AG20443 (cell line): ENCODE results near the gene SEC22C.
"Not testable (repeated sequence)": the region's sequence is repeated elsewhere in the genome, so short reads cannot be mapped to it uniquely, and the experiment has no call there.

Experiments used
- DNase-seq: peaks from one replicate; pipeline ENCODE4 v3.0.0; 2012; ENCODE audit warnings: low spot score, mixed read lengths

SEC22C gene

DNA sequence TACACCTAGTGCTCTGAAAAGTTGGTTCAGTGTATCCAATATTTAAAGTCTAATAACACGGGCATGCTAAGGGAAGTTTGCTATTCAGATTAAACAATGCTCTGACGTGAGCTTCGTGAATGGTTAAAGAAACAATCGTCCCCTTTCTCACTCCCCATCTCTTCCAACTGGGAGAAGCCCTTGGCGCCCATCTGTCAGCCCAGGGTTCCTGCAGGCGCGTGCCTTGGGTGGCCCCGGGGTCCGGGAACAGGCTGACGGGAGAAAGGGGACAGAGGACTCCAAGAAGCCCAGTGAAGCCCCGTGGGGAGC is 413 bp downstream of the SEC22C start:
- no peak for DNase-seq

DNA sequence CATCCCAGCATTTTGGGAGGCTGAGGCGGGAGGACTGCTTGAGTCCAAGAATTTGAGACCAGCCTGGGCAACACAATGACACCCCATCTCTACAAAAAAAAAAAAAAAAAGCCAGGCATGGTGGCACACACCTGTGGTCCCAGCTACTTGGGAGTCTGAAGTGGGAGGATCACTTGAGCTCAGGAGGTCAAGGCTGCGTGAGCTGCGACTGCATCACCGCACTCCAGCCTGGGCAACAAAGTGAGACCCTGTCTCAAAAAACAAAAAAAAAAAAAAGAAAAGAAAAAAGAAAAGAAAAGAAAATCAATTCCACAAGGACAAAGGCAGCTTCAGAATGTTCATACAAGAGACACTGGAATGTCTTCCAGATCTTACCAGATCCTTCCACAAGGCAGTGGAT is 2.4 kb downstream of the SEC22C start:
- DNase-seq = not testable (repeated sequence)

DNA sequence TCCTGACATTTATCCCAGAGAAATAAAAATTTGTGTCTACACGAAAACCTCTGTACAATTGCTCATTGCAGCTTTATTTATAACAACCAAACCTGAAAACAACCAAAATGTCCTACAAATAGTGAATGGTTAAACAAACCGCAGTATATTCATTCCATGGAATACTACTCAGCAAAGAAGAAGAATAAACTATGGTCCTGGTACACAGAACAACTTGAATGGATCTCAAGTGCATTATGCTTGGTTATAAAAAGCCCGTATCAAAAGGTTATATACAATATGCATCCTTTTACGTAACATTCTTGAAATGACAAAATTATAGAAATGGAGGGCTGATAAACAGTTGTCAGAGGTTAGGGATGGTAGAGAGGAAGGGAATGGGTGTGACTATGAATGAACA is 3.7 kb downstream of the SEC22C start:
- no peak for DNase-seq

DNA sequence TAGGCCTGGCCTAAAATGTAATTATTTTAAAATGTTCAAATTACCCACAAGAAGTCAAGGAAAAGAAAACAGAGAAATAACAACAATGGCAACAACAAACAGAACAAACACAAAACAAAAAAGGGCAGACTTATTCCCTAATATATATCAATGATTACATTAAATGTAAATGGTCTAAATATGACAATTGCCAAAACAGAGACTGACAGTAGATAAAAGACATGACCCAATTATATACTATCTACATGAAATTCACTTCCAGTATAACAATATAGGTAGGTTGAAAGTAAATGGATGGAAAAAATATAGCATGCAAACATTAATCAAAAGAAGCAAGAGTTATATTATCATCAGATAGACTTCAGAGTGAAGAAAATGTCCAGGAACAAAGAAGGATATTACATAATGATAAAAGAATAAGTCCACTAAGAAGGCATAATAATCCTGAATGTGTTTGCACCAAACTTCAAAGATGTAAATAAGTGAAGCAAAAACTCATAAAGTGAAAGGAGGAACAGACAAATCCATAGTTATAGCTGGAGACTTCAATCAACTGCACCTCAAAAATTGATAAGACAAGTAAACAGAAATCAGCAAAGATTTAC is 6.5 kb downstream of the SEC22C start:
- no peak for DNase-seq

DNA sequence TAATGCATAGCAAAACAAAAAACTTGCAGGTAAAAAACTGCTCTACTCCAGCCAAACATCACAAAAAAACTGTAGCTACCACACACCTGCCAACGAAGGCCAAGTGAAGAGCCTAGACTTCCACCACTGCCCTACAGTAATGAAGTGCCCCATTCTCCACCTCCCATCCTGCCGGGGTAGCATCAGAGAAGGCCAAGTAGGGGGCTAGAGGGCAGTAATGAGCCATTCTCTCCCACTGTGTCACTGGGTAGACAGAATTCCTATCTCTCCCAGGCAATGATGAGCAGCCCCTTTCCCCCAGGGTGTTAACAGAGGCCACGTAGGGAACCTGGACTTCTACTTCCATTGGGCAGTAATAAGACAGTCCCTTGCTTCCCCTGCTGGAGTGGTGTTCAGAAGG is 9.5 kb downstream of the SEC22C start:
- DNase-seq = peak; percentile 58

DNA sequence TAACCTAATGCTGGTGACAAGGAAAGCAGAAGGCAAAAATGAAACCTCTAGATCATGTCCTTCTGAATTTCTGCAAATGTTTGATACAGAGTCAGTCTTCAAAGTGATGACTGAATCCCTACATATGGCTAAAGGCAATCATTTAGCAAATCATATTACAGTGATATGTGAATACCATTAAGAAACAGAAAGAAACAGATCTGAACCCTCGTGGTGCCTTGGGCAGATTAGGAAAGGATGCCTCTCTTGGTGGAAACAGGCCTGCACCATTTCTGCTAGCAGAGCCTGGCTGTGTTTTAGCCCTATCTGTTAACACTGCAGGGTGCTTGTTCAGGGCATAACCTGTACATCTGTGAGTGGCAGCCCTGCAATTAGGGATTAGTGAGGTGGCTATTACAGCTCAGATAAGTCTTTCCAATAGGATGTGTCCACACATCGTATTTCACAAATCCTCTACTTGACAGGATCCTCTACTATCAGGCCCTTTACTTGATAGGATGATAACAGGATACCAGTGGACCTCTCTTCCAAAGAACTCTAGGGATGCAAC is 12.1 kb downstream of the SEC22C start:
- DNase-seq = no peak

DNA sequence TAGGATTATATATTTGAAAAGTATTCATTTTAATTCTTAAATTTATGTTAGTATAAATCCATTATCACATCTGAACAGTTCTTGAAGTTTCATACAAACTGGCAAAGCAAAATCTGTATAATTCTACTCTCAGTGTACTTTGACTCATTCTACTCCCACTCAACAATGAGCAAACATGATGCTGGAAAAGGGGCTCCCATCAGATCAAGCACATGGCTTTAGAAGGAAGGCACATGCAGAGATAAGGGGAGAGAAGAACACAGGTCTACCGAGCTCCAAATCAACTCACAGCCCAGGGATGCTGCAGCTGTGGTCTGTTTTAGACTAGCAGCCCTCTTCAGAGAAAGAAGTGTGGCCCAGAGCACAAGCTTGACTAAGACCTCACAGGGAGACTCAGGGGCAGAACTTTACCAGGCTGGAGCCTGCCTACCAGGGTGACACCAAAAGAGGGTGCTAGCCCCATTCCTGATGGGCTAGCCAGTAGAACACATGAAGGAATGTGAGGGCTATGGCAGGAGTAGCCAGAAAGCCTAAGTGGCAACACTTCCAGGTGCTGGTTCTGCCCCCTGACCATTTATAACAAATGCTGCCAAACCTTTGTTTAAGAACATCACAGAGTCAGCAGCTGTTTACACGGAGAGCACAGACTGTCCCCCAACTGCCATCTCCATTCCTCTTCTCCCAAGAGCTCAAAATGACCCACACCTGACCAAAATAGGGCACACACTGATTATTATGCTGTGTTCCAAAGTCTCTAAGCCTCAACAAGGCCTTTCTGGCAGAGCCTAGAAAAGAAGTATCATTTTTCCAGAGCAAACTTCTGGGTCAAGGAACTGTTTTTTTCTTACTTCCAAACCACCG is 19.5 kb downstream of the SEC22C start:
- DNase-seq = no peak

DNA sequence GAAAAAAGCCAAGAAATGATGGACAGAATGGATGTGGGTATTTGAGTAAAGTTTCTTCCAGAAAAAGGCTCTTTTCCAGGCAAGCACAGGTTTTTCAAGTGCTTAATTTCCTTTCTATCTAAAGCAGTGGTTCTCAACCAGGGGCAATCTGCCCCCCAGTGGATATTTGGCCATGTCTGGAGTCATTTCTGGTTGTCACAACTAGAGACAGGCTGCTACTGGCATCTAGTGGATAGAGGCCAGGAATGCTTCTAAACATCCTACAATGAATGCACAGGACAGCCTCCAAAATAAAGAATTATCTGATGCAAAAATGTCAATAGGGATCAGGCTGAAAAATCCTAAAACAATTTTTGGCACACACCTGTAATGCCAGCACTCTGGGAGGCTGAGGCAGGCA is 23.9 kb downstream of the SEC22C start:
- DNase-seq = no peak

GRCh38 chr3:42556817-42557216 is 24.9 kb downstream of the SEC22C start:
- DNase-seq = not testable (repeated sequence)

- no peak for DNase-seq
These were observed 25.6 kb downstream of the SEC22C start for GRCh38 chr3:42556089-42556632.

GRCh38 chr3:42552830-42553229 is 28.9 kb downstream of the SEC22C start:
- DNase-seq = no peak

GRCh38 chr3:42550250-42550649 is 31.5 kb downstream of the SEC22C start:
- no peak for DNase-seq

- no peak for DNase-seq
These were observed 32.6 kb downstream of the SEC22C start for GRCh38 chr3:42549131-42549530.

- peak; percentile 86 for DNase-seq
These were observed 34.3 kb downstream of the SEC22C start for GRCh38 chr3:42547401-42547945.

GRCh38 chr3:42546691-42547213 is 35.0 kb downstream of the SEC22C start:
- no peak for DNase-seq

DNA sequence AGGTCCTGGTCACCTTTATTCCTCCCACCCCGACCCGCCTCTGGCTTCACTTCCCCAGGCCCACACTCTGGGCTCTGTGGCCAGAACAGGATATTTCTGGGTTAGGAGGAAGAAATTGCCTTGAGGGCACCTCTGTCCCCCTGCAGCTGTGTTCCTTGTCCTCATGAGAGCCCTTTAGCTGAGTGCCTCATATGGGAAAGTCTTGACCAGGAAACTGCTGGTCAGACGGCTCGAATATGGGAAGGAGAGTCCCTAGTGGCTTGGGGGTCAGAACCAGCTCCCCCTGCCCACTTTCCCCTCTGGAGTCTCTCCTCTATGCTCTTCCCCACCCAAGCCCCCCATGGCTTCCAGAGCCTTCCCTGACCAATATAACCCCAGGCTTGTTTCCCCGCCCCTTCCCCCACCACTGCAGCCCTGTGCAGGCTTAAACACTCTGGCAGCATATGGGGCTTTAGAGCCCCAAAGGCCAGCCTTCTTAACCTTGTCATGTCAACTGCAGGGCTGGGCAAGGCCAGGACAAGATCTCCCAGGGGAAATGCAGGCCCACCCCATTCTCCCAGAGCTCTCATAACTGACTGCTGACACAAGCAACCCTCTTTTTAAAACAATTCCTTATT is 36.4 kb downstream of the SEC22C start:
- DNase-seq = no peak

DNA sequence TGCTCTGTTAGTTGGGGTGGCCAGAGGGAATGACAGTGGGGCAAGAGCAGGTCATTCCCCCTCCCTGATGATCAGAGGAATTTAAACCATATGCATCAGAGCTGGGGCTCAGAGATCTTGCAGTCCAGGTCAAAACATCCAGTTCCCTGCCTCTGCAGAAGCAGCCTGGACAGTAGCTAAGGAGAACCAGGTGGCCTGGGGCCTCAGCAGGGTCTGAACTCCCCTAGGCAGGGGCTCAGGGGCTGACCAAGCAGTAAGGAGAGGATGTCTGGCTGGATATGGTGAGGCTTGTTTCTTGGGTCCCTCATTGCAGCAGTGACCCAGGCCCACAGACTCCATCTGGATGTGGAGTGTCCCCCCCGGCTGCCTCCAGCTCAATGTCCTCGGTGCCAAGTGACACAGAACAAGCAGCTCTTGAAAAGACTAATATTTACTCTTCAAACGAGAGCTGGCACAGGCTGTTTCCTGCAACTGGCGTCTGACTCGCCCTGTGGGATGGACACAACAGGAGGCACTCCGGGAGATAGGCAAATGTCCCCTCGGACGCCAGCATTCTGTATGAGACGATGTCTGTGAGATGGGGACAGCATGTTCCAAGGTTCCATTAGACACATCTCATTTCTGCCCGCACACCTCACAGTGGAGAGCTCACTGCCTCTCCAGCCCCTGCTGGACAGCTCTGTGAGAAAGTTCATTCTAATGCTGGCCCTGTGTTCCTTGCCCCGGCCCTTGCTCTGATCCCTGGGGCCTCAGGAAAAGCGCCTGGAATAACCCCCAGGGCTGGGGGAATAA is 37.1 kb downstream of the SEC22C start:
- no peak for DNase-seq

- DNase-seq = no peak
These were observed 40.7 kb downstream of the SEC22C start for GRCh38 chr3:42541079-42541478.

GRCh38 chr3:42539871-42540714 is 41.7 kb downstream of the SEC22C start:
- peak; percentile 61 for DNase-seq

GRCh38 chr3:42537350-42537749 is 44.4 kb downstream of the SEC22C start:
- DNase-seq = no peak
